ENCODE results near the gene PPIL4.

- no peak for TF ChIP-seq CTCF (conservative IDR thresholded peaks at IDR 0.05)
- TF ChIP-seq ZFX (IDR thresholded peaks at IDR 0.05) = no peak
Measured at GRCh38 chr6:149472241-149472640, 73.6 kb downstream of the PPIL4 start.

Measured in C4-2B (cell line).